HepG2 (cell line): ENCODE results near the gene KCTD15. TPM values are rescaled to one million over a fixed set of nuclear protein-coding genes. Genes with fewer than 3 reads are reported as not detected.

Experiments
- ATAC-seq: fragments of 200-7000 bp; cut with Tn5 transposase; 3 replicates; pipeline ENCODE4 v1.9.1; 2020; ENCODE audit warnings: mild to moderate bottlenecking, moderate library complexity
- BruUV-seq: library from RNA; stranded (reverse); fragments of 400-500 nt; replicated peaks from 2 replicates; lab custom pipeline; 2021; lab: Mats Ljungman, UMichigan
- CTCF ChIA-PET: fragments of 300-600 bp; formaldehyde crosslinking; extraction: SDS; loops from one replicate; lab custom pipeline; 2021; ENCODE audit warnings: low total read pairs, inconsistent platforms, low intra/inter-chr PET ratio; lab: Yijun Ruan, JAX
- POLR2A ChIA-PET: fragments of 350-600 bp; sonication (Branson Sonifier 250); formaldehyde crosslinking; loops from one replicate; lab custom pipeline; 2020; ENCODE audit warnings: antibody characterized with exemption, inconsistent platforms; lab: Yijun Ruan, JAX
- DNase-seq: peaks from one replicate; pipeline ENCODE4 v3.0.0-alpha.2; 2015; ENCODE audit warnings: low spot score
- FAIRE-seq: peaks from 3 replicates; lab custom pipeline; 2011; peaks lifted over from hg19 to GRCh38; lab: Jason Lieb, UNC
- H2AFZ ChIP-seq: one replicate; pipeline ENCODE4 v1.6.1; 2011; ENCODE audit warnings: low read length, inconsistent platforms
- H3K27ac ChIP-seq: fragments of 300-600 bp; 3 replicates; pipeline ENCODE4 v1.8.0; 2011; ENCODE audit warnings: mixed run types, mild to moderate bottlenecking, mixed read lengths, low read length, inconsistent platforms; ENCODE audit not compliant: insufficient read depth; ENCODE audit errors: extremely low read length
- H3K27me3 ChIP-seq, 2 experiments: fragments of 200-600 bp in 1 of 2; 2 replicates in 1 of 2; 3 replicates in 1 of 2; pipeline versions ENCODE4 v1.6.0 to v1.8.0; 2011; ENCODE audit warnings: low read length in 2 of 2, mild to moderate bottlenecking in 2 of 2, moderate library complexity in 2 of 2, inconsistent platforms in 1 of 2; ENCODE audit not compliant: insufficient read depth in 2 of 2, control insufficient read depth in 1 of 2
- H3K36me3 ChIP-seq, 2 experiments: fragments of 200-600 bp in 1 of 2; replicated peaks in 1 of 2; 2 replicates in 1 of 2; 3 replicates in 1 of 2; pipeline versions ENCODE4 v1.5.1 to v1.8.0; 2011; ENCODE audit warnings: low read length in 2 of 2, inconsistent platforms in 1 of 2; ENCODE audit not compliant: insufficient read depth in 2 of 2, control insufficient read depth in 1 of 2
- H3K4me1 ChIP-seq: 2 replicates; pipeline ENCODE4 v1.5.1; 2012; ENCODE audit warnings: low read length, inconsistent platforms; ENCODE audit not compliant: insufficient read depth
- H3K4me2 ChIP-seq: 2 replicates; pipeline ENCODE4 v1.6.0; 2011; ENCODE audit warnings: low read depth, low read length, inconsistent platforms
- H3K4me3 ChIP-seq, 3 experiments: fragments of 200-600 bp in 1 of 3; sonication (generic), shearing (Covaris generic) in 1 of 3; replicated peaks in 1 of 3; 2 replicates each; pipeline ENCODE4 v1.5.1; 2011 to 2016; ENCODE audit warnings: low read length in 3 of 3, inconsistent platforms in 2 of 3, low read depth in 2 of 3, mild to moderate bottlenecking in 2 of 3, control low read depth in 1 of 3, mixed read lengths in 1 of 3; ENCODE audit not compliant: insufficient read depth in 1 of 3
- H3K79me2 ChIP-seq: one replicate; pipeline ENCODE4 v1.6.1; 2011; ENCODE audit warnings: low read length, inconsistent platforms; ENCODE audit not compliant: insufficient read depth
- H3K9ac ChIP-seq: 2 replicates; pipeline ENCODE4 v1.6.0; 2011; ENCODE audit warnings: mild to moderate bottlenecking, low read depth, low read length, inconsistent platforms; ENCODE audit not compliant: insufficient read depth
- H3K9me3 ChIP-seq: 2 replicates; pipeline ENCODE4 v1.5.1; 2012; ENCODE audit warnings: mild to moderate bottlenecking, low read length
- H4K20me1 ChIP-seq: 2 replicates; pipeline ENCODE4 v1.6.0; 2011; ENCODE audit warnings: inconsistent platforms, mild to moderate bottlenecking, low read length, moderate library complexity; ENCODE audit not compliant: insufficient read depth
- ARNT2 ChIP-seq: sonication (generic); formaldehyde crosslinking; IDR thresholded peaks from 2 replicates; pipeline ENCODE4 v1.8.0; 2022; ENCODE audit warnings: mild to moderate bottlenecking, low read depth, missing genetic modification reagents, moderate library complexity
- ELF4 ChIP-seq: sonication (generic); formaldehyde crosslinking; IDR thresholded peaks from 2 replicates; pipeline ENCODE4 v1.5.0; 2020; ENCODE audit warnings: missing genetic modification reagents, mild to moderate bottlenecking, moderate library complexity, borderline replicate concordance
- MATR3 ChIP-seq: sonication (generic); formaldehyde crosslinking; IDR thresholded peaks from 2 replicates; pipeline ENCODE4 v1.4.0; 2020; ENCODE audit warnings: missing genetic modification reagents
- NFE2L2 ChIP-seq: fragments of 150-350 bp; IDR thresholded peaks from 2 replicates; pipeline ENCODE4 v1.6.1; 2014; ENCODE audit warnings: low read length
- PAF1 ChIP-seq: IDR thresholded peaks from 2 replicates; pipeline ENCODE4 v1.6.1; 2016; ENCODE audit warnings: missing genetic modification reagents, missing compliant biosample characterization
- PCBP1 ChIP-seq: fragments of 200-400 bp; formaldehyde crosslinking; IDR thresholded peaks from 2 replicates; pipeline ENCODE4 v1.6.1; 2017; ENCODE audit warnings: mild to moderate bottlenecking, low read depth, low read length, borderline replicate concordance
- RXRB ChIP-seq: IDR thresholded peaks from 2 replicates; pipeline ENCODE4 v1.6.1; 2016; ENCODE audit warnings: borderline replicate concordance, missing genetic modification reagents, missing compliant biosample characterization
- ZFP90 ChIP-seq: sonication (generic); formaldehyde crosslinking; IDR thresholded peaks from 2 replicates; pipeline ENCODE4 v1.8.0; 2022; ENCODE audit warnings: missing genetic modification reagents, mild to moderate bottlenecking, inconsistent platforms, borderline replicate concordance
- ZNF101 ChIP-seq: sonication (generic); formaldehyde crosslinking; IDR thresholded peaks from 2 replicates; pipeline ENCODE4 v1.4.0; 2020; ENCODE audit warnings: mild to moderate bottlenecking, low read depth, missing genetic modification reagents, borderline replicate concordance
- ZNF138 ChIP-seq: sonication (generic); formaldehyde crosslinking; IDR thresholded peaks from 2 replicates; pipeline ENCODE4 v1.5.0; 2020; ENCODE audit warnings: mild to moderate bottlenecking, low read depth, missing genetic modification reagents
- ZNF878 ChIP-seq: sonication (generic); formaldehyde crosslinking; IDR thresholded peaks from 2 replicates; pipeline ENCODE4 v1.8.1; 2023; ENCODE audit warnings: mild to moderate bottlenecking, missing genetic modification reagents, moderate library complexity
- ZSCAN25 ChIP-seq: sonication (generic); formaldehyde crosslinking; IDR thresholded peaks from 2 replicates; pipeline ENCODE4 v1.8.0; 2022; ENCODE audit warnings: mild to moderate bottlenecking, missing genetic modification reagents
- ZSCAN29 ChIP-seq: sonication (generic); formaldehyde crosslinking; conservative IDR thresholded peaks from 2 replicates; pipeline ENCODE4 v1.4.0; 2020; ENCODE audit warnings: mild to moderate bottlenecking, missing genetic modification reagents
- WGBS: methylation state at CpG from one replicate; pipeline ENCODE4 v1.1.6; 2017; ENCODE audit warnings: low lambda C conversion rate; 5-methylcytosine and 5-hydroxymethylcytosine counted together
- in situ Hi-C: cut with HindIII; loops from 2 replicates; pipeline ENCODE4 v1.10.0; 2017; ENCODE audit warnings: low pct_unique_long_range_greater_than_20kb; ENCODE audit not compliant: extremely low pct_ligation_motif_present
- intact Hi-C: fragments of 100-400 bp; cut with micrococcal nuclease; formaldehyde crosslinking; loops from one replicate; pipeline ENCODE4 v1.10.0; 2022; ENCODE audit not compliant: unreplicated experiment
- polyA plus RNA-seq, 8 experiments: library from polyadenylated mRNA; depleted of rRNA in 3 of 8; stranded (reverse) in 7 of 8; unstranded in 1 of 8; fragments of >200 nt; fragmentation: Illumina TruSeq in 4 of 8; extraction: Trizol in 4 of 8; gene quantifications; 2 replicates each; pipeline versions ENCODE4 v1.2.1 to v1.2.3, GENCODE V29; 2011 to 2016; ENCODE audit warnings: low read depth in 4 of 8, missing spikeins in 1 of 8, mixed read lengths in 1 of 8; ENCODE audit not compliant: insufficient read depth in 1 of 8
- total RNA-seq, 5 experiments: library from RNA; depleted of rRNA; stranded (reverse); fragments of >200 nt; fragmentation: Illumina TruSeq; extraction: Trizol; gene quantifications; 2 replicates each; pipeline ENCODE4 v1.2.3, GENCODE V29; 2016; ENCODE audit warnings: low read depth in 1 of 5
- TF ChIP-seq, protein P1 (sequence below): sonication (generic); formaldehyde crosslinking; IDR thresholded peaks from 2 replicates; pipeline ENCODE4 v1.9.0; 2021; ENCODE audit warnings: missing genetic modification reagents, mild to moderate bottlenecking, borderline replicate concordance
- TF ChIP-seq, protein P2 (sequence below): sonication (generic); formaldehyde crosslinking; conservative IDR thresholded peaks from 2 replicates; pipeline ENCODE4 v1.8.0; 2022; ENCODE audit warnings: low read depth, missing genetic modification reagents
- TF ChIP-seq, protein P3 (sequence below): sonication (generic); formaldehyde crosslinking; IDR thresholded peaks from 2 replicates; pipeline ENCODE4 v1.5.0; 2020; ENCODE audit warnings: mild to moderate bottlenecking, missing genetic modification reagents, borderline replicate concordance

The KCTD15 gene
- total and polyA plus RNA-seq, 2 of the 13 experiments (the other 11 are each of a cell fraction or from before 2014, with no cell fraction given) = 13.2 to 16.7 TPM

DNA sequence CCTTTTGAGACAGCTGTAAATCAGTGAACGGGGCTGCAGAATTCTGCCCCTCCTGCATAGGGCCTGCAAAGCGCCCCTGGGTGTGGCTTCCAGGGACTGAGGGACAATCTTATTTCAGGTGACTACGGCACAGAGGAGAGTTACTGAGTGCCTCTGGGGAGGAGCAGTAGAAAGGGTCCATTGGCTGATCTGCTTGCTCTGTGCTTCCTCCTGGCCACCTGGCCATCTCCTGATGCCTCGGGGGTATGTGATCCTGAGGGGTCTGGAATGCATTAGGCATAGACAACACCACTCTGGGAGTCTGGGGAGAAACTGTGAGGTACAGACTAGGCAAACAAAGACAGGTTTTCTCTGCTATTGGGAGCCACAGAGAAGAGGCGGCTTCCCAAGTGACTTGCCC, 2.8 kb downstream of the KCTD15 start:
- Histone ChIP-seq H3K27me3 (0 out of 5 replicates have a peak, but pooled peaks cover 0 to 2% of the 10 kb centered on the region in 2 experiments), H3K4me2 (no peak overlapping the region), H3K27ac (no peak overlapping the region), H3K4me1 (peaks cover 30% of the 10 kb centered on the region), H2AFZ (no peak overlapping the region), H3K79me2 (peaks cover under 1% of the 10 kb centered on the region)
- ChIA-PET CTCF (no interaction called here), POLR2A (no interaction called here)
- 100% methylated on average over 1 of the region's 5 CpGs for WGBS
- TSS peak; percentile 20 for BruUV-seq
- intact Hi-C loops = no loop called here
- no peak for TF ChIP-seq PCBP1
- TF ChIP-seq, protein P1, sequence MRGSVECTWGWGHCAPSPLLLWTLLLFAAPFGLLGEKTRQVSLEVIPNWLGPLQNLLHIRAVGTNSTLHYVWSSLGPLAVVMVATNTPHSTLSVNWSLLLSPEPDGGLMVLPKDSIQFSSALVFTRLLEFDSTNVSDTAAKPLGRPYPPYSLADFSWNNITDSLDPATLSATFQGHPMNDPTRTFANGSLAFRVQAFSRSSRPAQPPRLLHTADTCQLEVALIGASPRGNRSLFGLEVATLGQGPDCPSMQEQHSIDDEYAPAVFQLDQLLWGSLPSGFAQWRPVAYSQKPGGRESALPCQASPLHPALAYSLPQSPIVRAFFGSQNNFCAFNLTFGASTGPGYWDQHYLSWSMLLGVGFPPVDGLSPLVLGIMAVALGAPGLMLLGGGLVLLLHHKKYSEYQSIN (CRISPR knock-in tag) = no peak
- no peak for TF ChIP-seq ELF4
- TF ChIP-seq ARNT2 = no peak
- no peak for TF ChIP-seq ZNF878
- no peak for TF ChIP-seq ZSCAN25
- no peak for TF ChIP-seq NFE2L2
- no peak for TF ChIP-seq ZFP90
- TF ChIP-seq RXRB (CRISPR knock-in tag) = no peak
- TF ChIP-seq, protein P2, sequence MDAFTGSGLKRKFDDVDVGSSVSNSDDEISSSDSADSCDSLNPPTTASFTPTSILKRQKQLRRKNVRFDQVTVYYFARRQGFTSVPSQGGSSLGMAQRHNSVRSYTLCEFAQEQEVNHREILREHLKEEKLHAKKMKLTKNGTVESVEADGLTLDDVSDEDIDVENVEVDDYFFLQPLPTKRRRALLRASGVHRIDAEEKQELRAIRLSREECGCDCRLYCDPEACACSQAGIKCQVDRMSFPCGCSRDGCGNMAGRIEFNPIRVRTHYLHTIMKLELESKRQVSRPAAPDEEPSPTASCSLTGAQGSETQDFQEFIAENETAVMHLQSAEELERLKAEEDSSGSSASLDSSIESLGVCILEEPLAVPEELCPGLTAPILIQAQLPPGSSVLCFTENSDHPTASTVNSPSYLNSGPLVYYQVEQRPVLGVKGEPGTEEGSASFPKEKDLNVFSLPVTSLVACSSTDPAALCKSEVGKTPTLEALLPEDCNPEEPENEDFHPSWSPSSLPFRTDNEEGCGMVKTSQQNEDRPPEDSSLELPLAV (CRISPR knock-in tag) = no peak
- no peak for TF ChIP-seq MATR3
- TF ChIP-seq, protein P3, sequence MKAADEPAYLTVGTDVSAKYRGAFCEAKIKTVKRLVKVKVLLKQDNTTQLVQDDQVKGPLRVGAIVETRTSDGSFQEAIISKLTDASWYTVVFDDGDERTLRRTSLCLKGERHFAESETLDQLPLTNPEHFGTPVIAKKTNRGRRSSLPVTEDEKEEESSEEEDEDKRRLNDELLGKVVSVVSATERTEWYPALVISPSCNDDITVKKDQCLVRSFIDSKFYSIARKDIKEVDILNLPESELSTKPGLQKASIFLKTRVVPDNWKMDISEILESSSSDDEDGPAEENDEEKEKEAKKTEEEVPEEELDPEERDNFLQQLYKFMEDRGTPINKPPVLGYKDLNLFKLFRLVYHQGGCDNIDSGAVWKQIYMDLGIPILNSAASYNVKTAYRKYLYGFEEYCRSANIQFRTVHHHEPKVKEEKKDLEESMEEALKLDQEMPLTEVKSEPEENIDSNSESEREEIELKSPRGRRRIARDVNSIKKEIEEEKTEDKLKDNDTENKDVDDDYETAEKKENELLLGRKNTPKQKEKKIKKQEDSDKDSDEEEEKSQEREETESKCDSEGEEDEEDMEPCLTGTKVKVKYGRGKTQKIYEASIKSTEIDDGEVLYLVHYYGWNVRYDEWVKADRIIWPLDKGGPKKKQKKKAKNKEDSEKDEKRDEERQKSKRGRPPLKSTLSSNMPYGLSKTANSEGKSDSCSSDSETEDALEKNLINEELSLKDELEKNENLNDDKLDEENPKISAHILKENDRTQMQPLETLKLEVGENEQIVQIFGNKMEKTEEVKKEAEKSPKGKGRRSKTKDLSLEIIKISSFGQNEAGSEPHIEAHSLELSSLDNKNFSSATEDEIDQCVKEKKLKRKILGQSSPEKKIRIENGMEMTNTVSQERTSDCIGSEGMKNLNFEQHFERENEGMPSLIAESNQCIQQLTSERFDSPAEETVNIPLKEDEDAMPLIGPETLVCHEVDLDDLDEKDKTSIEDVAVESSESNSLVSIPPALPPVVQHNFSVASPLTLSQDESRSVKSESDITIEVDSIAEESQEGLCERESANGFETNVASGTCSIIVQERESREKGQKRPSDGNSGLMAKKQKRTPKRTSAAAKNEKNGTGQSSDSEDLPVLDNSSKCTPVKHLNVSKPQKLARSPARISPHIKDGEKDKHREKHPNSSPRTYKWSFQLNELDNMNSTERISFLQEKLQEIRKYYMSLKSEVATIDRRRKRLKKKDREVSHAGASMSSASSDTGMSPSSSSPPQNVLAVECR (CRISPR knock-in tag) = no peak
- TF ChIP-seq ZSCAN29 (CRISPR knock-in tag) = no peak
- no peak for TF ChIP-seq PAF1 (CRISPR knock-in tag)
- TF ChIP-seq ZNF101 (CRISPR knock-in tag) = no peak
- TF ChIP-seq ZNF138 (CRISPR knock-in tag) = no peak
- TF ChIP-seq, all 625 proteins: peak for 0
- DNase-seq (no peak), FAIRE-seq (no peak), ATAC-seq (no peak)
- Histone ChIP-seq H3K36me3 (peaks cover 6 to 31% of the 10 kb centered on the region in 2 experiments), H3K9me3 (no peaks in the 10 kb centered on the region), H4K20me1 (no peaks in the 10 kb centered on the region), H3K4me3 (no peak overlapping the region), H3K9ac (no peak overlapping the region)
- in situ Hi-C loops = no loop called here
